Kidney (tissue), 14 donors: ENCODE results near the gene NUP160. TPM values are rescaled to one million over a fixed set of nuclear protein-coding genes. Genes with fewer than 3 reads are reported as not detected.

Source experiments
- DNase-seq, 5 donors: peaks; one replicate each; pipeline ENCODE4 v3.0.0-alpha.2; 2013 to 2020
- FAIRE-seq: peaks from 2 replicates; lab custom pipeline; 2012; peaks lifted over from hg19 to GRCh38; lab: Jason Lieb, UNC
- H3K27ac ChIP-seq, 2 donors: one replicate each; pipeline ENCODE4 v1.7.0; 2013; ENCODE audit warnings: low read depth in 2 of 2, low read length in 2 of 2, inconsistent platforms in 1 of 2
- H3K27me3 ChIP-seq: one replicate; pipeline ENCODE4 v1.7.1; 2013; ENCODE audit warnings: low read length, inconsistent platforms; ENCODE audit not compliant: control insufficient read depth, insufficient read depth
- H3K36me3 ChIP-seq, 3 donors: one replicate each; pipeline versions ENCODE4 v1.7.0 to v1.7.1; 2013; ENCODE audit warnings: low read length in 3 of 3, control low read depth in 1 of 3, inconsistent platforms in 1 of 3; ENCODE audit not compliant: insufficient read depth in 3 of 3, control insufficient read depth in 2 of 3
- H3K4me1 ChIP-seq, 3 donors: one replicate each; pipeline versions ENCODE4 v1.7.0 to v1.7.1; 2013; ENCODE audit warnings: low read length in 3 of 3, inconsistent platforms in 1 of 3, low read depth in 1 of 3; ENCODE audit not compliant: control insufficient read depth in 2 of 3, insufficient read depth in 2 of 3
- H3K4me3 ChIP-seq, 3 donors: one replicate each; pipeline versions ENCODE4 v1.7.0 to v1.8.1; 2013; ENCODE audit warnings: low read length in 3 of 3, control low read depth in 1 of 3, inconsistent platforms in 1 of 3
- H3K9ac ChIP-seq, 3 donors: one replicate each; pipeline versions ENCODE4 v1.7.0 to v1.7.1; 2013; ENCODE audit warnings: low read length in 3 of 3, control low read depth in 1 of 3, inconsistent platforms in 1 of 3
- H3K9me3 ChIP-seq, 3 donors: one replicate each; pipeline versions ENCODE4 v1.7.0 to v1.7.1; 2013; ENCODE audit warnings: low read length in 3 of 3, control low read depth in 1 of 3, inconsistent platforms in 1 of 3; ENCODE audit not compliant: control insufficient read depth in 2 of 3, insufficient read depth in 1 of 3
- intact Hi-C: fragments of 100-400 bp; cut with DNase I; formaldehyde crosslinking; loops from one replicate; pipeline ENCODE4 v1.11.1; 2022
- polyA plus RNA-seq: library from polyadenylated mRNA; stranded (reverse); fragments of 350-450 nt; fragmentation: Illumina TruSeq; extraction: RNeasy Lipid Tissue Mini Kit (QIAGEN cat#74804); gene quantifications from one replicate; pipeline ENCODE4 v1.2.3, GENCODE V29; 2014; ENCODE audit warnings: low read depth, low replicate concordance; ENCODE audit not compliant: insufficient read depth
- total RNA-seq: library from RNA; stranded (reverse); fragmentation: NEBNext Ultra II Directional; extraction: Animal tissue kit (Norgen Biotek cat#: 25700); gene quantifications from one replicate; pipeline ENCODE4 v1.2.1, GENCODE V29; 2021
- TF ChIP-seq, protein P1 (sequence below): IDR thresholded peaks from 3 replicates; pipeline ENCODE4 v1.5.1; 2012; ENCODE audit warnings: mild to moderate bottlenecking, moderate library complexity, borderline replicate concordance; ENCODE audit not compliant: insufficient read depth; ENCODE audit errors: extremely low read depth
- donor health status: control.
- donor health status: control.
- donor health status: control.
- donor health status: control.
- donor health status: control.
- donor health status: DM: yes; HTN: yes; CAD: no.
- donor health status: Normal renal cell carcinoma (clear cell type).

NUP160 gene
- total and polyA plus RNA-seq, 2 donors from 2014 or later: 6.8 to 39.3 TPM

- Histone ChIP-seq H3K27ac (no peak overlapping the region), H3K9ac (no peak overlapping the region), H3K27me3 (no peaks in the 10 kb centered on the region), H3K36me3 (no peaks in the 10 kb centered on the region), H3K9me3 (no peaks in the 10 kb centered on the region), H3K4me3 (no peak overlapping the region), H3K4me1 (no peaks in the 10 kb centered on the region)
- DNase-seq (no peak), FAIRE-seq (no peak)
- TF ChIP-seq, protein P1, sequence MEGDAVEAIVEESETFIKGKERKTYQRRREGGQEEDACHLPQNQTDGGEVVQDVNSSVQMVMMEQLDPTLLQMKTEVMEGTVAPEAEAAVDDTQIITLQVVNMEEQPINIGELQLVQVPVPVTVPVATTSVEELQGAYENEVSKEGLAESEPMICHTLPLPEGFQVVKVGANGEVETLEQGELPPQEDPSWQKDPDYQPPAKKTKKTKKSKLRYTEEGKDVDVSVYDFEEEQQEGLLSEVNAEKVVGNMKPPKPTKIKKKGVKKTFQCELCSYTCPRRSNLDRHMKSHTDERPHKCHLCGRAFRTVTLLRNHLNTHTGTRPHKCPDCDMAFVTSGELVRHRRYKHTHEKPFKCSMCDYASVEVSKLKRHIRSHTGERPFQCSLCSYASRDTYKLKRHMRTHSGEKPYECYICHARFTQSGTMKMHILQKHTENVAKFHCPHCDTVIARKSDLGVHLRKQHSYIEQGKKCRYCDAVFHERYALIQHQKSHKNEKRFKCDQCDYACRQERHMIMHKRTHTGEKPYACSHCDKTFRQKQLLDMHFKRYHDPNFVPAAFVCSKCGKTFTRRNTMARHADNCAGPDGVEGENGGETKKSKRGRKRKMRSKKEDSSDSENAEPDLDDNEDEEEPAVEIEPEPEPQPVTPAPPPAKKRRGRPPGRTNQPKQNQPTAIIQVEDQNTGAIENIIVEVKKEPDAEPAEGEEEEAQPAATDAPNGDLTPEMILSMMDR: no peak
- intact Hi-C loops: no loop called here
Observed at GRCh38 chr11:47861728-47862127, 13.6 kb upstream of the NUP160 start.

- DNase-seq (peak in 1 of 5 donors; percentile 12), FAIRE-seq (no peak)
- no peak overlapping the region for H3K4me3 ChIP-seq
- H3K27me3 ChIP-seq: no peaks in the 10 kb centered on the region
- H3K9me3 ChIP-seq: no peaks in the 10 kb centered on the region
- no peak overlapping the region for H3K9ac ChIP-seq
- intact Hi-C loops: no loop called here
- no peak overlapping the region for H3K27ac ChIP-seq
- no peaks in the 10 kb centered on the region for H3K36me3 ChIP-seq
- TF ChIP-seq, protein P1: no peak
- H3K4me1 ChIP-seq: no peaks in the 10 kb centered on the region
Observed at GRCh38 chr11:47860536-47860935, 12.4 kb upstream of the NUP160 start.

GRCh38 chr11:47857892-47858543 is 9.9 kb upstream of the NUP160 start:
- no peak overlapping the region for H3K9ac ChIP-seq
- TF ChIP-seq, protein P1: no peak
- no peaks in the 10 kb centered on the region for H3K27me3 ChIP-seq
- H3K4me1 ChIP-seq: no peaks in the 10 kb centered on the region
- DNase-seq (peak in 1 of 5 donors; percentile 12), FAIRE-seq (no peak)
- no peak overlapping the region for H3K27ac ChIP-seq
- no peaks in the 10 kb centered on the region for H3K9me3 ChIP-seq
- no peak overlapping the region for H3K4me3 ChIP-seq
- intact Hi-C loops: no loop called here
- no peaks in the 10 kb centered on the region for H3K36me3 ChIP-seq
